ENCODE data around the gene TCTA. TPM values are rescaled to one million over a fixed set of nuclear protein-coding genes. Genes with fewer than 3 reads are reported as not detected.

TCTA gene
- total RNA-seq, 1 donor from 2014 or later = 12.4 TPM

GRCh38 chr3:49378249-49378895, 33.9 kb upstream of the TCTA start:
- Mint-ChIP-seq H3K36me3 (ENCODE audit: low read depth) (peaks cover 3% of the 10 kb centered on the region), H3K4me3 (no peak overlapping the region), H3K4me1 (peaks cover 6% of the 10 kb centered on the region), H3K27ac (ENCODE audit: unreplicated experiment) (no peak overlapping the region), H3K9me3 (no peaks in the 10 kb centered on the region), H3K27me3 (ENCODE audit: low read depth) (no peaks in the 10 kb centered on the region)
- no peak for DNase-seq (ENCODE audit: low read depth, low spot score)
- TF ChIP-seq CTCF (conservative IDR thresholded peaks at IDR 0.05) = no peak

- Mint-ChIP-seq H3K27ac (ENCODE audit: unreplicated experiment) (no peak overlapping the region), H3K4me3 (no peak overlapping the region), H3K27me3 (ENCODE audit: low read depth) (no peaks in the 10 kb centered on the region), H3K36me3 (ENCODE audit: low read depth) (peaks cover 3% of the 10 kb centered on the region), H3K4me1 (peaks cover 16% of the 10 kb centered on the region), H3K9me3 (no peaks in the 10 kb centered on the region)
- no peak for TF ChIP-seq CTCF (conservative IDR thresholded peaks at IDR 0.05)
- DNase-seq (ENCODE audit: low read depth, low spot score) = no peak
These were observed 28.8 kb upstream of the TCTA start for GRCh38 chr3:49383387-49383786.

GRCh38 chr3:49385617-49386016, 26.6 kb upstream of the TCTA start:
- Mint-ChIP-seq H3K36me3 (ENCODE audit: low read depth) (peaks cover 3% of the 10 kb centered on the region), H3K27ac (ENCODE audit: unreplicated experiment) (no peak overlapping the region), H3K4me1 (peaks cover 12% of the 10 kb centered on the region), H3K4me3 (no peak overlapping the region), H3K9me3 (no peaks in the 10 kb centered on the region), H3K27me3 (ENCODE audit: low read depth) (no peaks in the 10 kb centered on the region)
- no peak for TF ChIP-seq CTCF (conservative IDR thresholded peaks at IDR 0.05)
- DNase-seq (ENCODE audit: low read depth, low spot score) = no peak

GRCh38 chr3:49386056-49386756, 26.0 kb upstream of the TCTA start:
- Mint-ChIP-seq H3K27ac (ENCODE audit: unreplicated experiment) (no peak overlapping the region), H3K4me1 (peaks cover 12% of the 10 kb centered on the region), H3K27me3 (ENCODE audit: low read depth) (no peaks in the 10 kb centered on the region)

GRCh38 chr3:49387721-49388120, 24.5 kb upstream of the TCTA start:
- TF ChIP-seq CTCF (conservative IDR thresholded peaks at IDR 0.05) = no peak
- DNase-seq (ENCODE audit: low read depth, low spot score) = no peak
- Mint-ChIP-seq H3K36me3 (ENCODE audit: low read depth) (peaks cover 3% of the 10 kb centered on the region), H3K27me3 (ENCODE audit: low read depth) (no peaks in the 10 kb centered on the region), H3K9me3 (no peaks in the 10 kb centered on the region), H3K27ac (ENCODE audit: unreplicated experiment) (no peak overlapping the region), H3K4me1 (peaks cover 12% of the 10 kb centered on the region), H3K4me3 (no peak overlapping the region)

More at GRCh38 chr3:49386056-49386756, 26.0 kb upstream of the TCTA start:
- Mint-ChIP-seq H3K9me3 (no peaks in the 10 kb centered on the region), H3K4me3 (no peak overlapping the region), H3K36me3 (ENCODE audit: low read depth) (peaks cover 3% of the 10 kb centered on the region)
- DNase-seq (ENCODE audit: low read depth, low spot score) = no peak
- TF ChIP-seq CTCF (conservative IDR thresholded peaks at IDR 0.05) = no peak

Measured in neural crest cell (in vitro differentiated cells).